Caco-2 (cell line): ENCODE data around the gene NINJ1. TPM values are rescaled to one million over a fixed set of nuclear protein-coding genes. Genes with fewer than 3 reads are reported as not detected.

ENCODE experiments used
- BruUV-seq: library from RNA; stranded (reverse); fragments of 400-500 nt; replicated peaks from 2 replicates; lab custom pipeline; 2021; lab: Mats Ljungman, UMichigan
- CTCF ChIA-PET: fragments of 300-600 bp; sonication (Branson Sonifier 250); formaldehyde crosslinking; loops from one replicate; lab custom pipeline; 2022; ENCODE audit warnings: antibody characterized with exemption; lab: Charles Lee
- POLR2A ChIA-PET: fragments of 300-600 bp; sonication (Branson Sonifier 250); formaldehyde crosslinking; loops from one replicate; lab custom pipeline; 2022; ENCODE audit warnings: antibody characterized with exemption; lab: Charles Lee
- DNase-seq, 2 experiments: peaks; one replicate each; pipeline versions ENCODE4 v3.0.0 to v3.0.0-alpha.2; 2020 to 2022
- H3K27me3 ChIP-seq: replicated peaks from 2 replicates; pipeline ENCODE4 v1.6.0; 2011; ENCODE audit warnings: low read length; ENCODE audit not compliant: control insufficient read depth, insufficient read depth
- H3K36me3 ChIP-seq: 2 replicates; pipeline ENCODE4 v1.5.1; 2011; ENCODE audit warnings: low read length; ENCODE audit not compliant: control insufficient read depth, insufficient read depth
- H3K4me1 ChIP-seq: fragments of 250-450 bp; sonication (Bioruptor Pico); 2 replicates; pipeline ENCODE4 v1.5.1; 2020; ENCODE audit warnings: mild to moderate bottlenecking
- H3K4me3 ChIP-seq: 2 replicates; pipeline ENCODE4 v1.5.1; 2011; ENCODE audit warnings: low read depth, mild to moderate bottlenecking, control low read depth, low read length
- H3K9me3 ChIP-seq: fragments of 250-450 bp; sonication (Bioruptor Pico); 2 replicates; pipeline ENCODE4 v1.5.1; 2020; ENCODE audit warnings: mild to moderate bottlenecking, moderate library complexity
- H3K27ac Mint-ChIP-seq: one replicate; pipeline ENCODE4 v1.8.0; 2022; ENCODE audit warnings: mixed read lengths; ENCODE audit not compliant: unreplicated experiment
- H3K27me3 Mint-ChIP-seq: one replicate; pipeline ENCODE4 v1.8.0; 2022; ENCODE audit warnings: mixed read lengths; ENCODE audit not compliant: insufficient read depth, unreplicated experiment
- H3K36me3 Mint-ChIP-seq: one replicate; pipeline ENCODE4 v1.8.0; 2022; ENCODE audit warnings: mild to moderate bottlenecking, mixed read lengths; ENCODE audit not compliant: insufficient read depth, unreplicated experiment
- H3K4me1 Mint-ChIP-seq: one replicate; pipeline ENCODE4 v1.8.0; 2022; ENCODE audit warnings: low read depth, mixed read lengths; ENCODE audit not compliant: unreplicated experiment
- H3K4me3 Mint-ChIP-seq: one replicate; pipeline ENCODE4 v1.8.0; 2022; ENCODE audit warnings: mild to moderate bottlenecking, moderate library complexity, mixed read lengths; ENCODE audit not compliant: unreplicated experiment
- H3K9me3 Mint-ChIP-seq: one replicate; pipeline ENCODE4 v1.8.0; 2022; ENCODE audit warnings: mixed read lengths; ENCODE audit not compliant: unreplicated experiment
- intact Hi-C: fragments of 100-400 bp; cut with micrococcal nuclease; formaldehyde crosslinking; loops from one replicate; pipeline ENCODE4 v1.10.0; 2022; ENCODE audit not compliant: unreplicated experiment
- total RNA-seq: library from RNA; stranded (reverse); gene quantifications from 2 replicates; pipeline ENCODE4 v1.2.3, GENCODE V29; 2022
- TF ChIP-seq, protein P1 (sequence below), 2 experiments: fragments of 200-600 bp in 1 of 2; IDR thresholded peaks; 1 replicate in 1 of 2; 2 replicates in 1 of 2; pipeline versions ENCODE4 v1.5.1 to v1.8.0; 2011 to 2022; ENCODE audit warnings: antibody characterized with exemption in 1 of 2, control low read depth in 1 of 2, inconsistent platforms in 1 of 2, low read depth in 1 of 2, low read length in 1 of 2, mild to moderate bottlenecking in 1 of 2, moderate library complexity in 1 of 2; ENCODE audit not compliant: insufficient read depth in 1 of 2, severe bottlenecking in 1 of 2, unreplicated experiment in 1 of 2

The NINJ1 gene
- total RNA-seq, 1 experiment from 2014 or later: 35.6 TPM

DNA sequence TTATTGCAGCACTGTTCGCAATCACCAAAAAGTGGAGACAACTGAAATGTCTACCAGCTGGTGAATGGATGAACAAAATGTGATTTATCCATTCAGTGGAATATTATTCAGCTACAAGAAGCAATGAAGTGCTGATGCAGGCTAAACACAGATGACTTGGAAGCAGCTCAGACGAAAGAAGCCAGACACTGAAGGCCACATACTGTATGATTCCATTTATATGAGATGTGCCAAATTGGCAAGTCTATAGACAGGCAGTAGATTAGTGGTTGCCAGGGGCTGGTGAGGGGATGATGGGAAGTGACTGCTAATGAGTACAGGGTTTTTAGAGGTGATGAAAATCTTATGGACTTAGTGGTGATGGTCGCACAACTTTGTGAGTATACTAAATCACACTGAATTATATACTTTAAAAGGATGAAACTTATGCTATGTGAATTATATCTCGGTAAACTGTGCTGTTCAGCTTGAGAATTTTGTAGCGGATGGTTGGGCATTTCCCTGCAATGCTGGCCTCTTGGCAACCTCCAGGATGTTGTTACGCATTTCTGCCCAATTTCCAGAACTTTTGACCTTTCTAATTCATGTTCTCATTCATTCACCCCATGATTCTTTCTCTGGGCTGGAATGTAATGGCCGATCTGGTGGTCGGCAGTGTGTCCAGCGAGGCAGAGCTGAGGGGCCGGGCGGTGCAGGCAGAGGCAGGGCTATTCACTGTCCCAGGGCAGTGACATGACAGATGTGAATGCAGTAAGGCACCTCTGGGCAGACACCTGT, 27.9 kb upstream of the NINJ1 start:
- Mint-ChIP-seq H3K36me3 (no peaks in the 10 kb centered on the region), H3K4me3 (no peak overlapping the region), H3K27me3 (no peaks in the 10 kb centered on the region), H3K27ac (no peak overlapping the region), H3K4me1 (no peaks in the 10 kb centered on the region), H3K9me3 (no peaks in the 10 kb centered on the region)
- DNase-seq: no peak
- no peaks in the 10 kb centered on the region for H3K9me3 ChIP-seq
- BruUV-seq: no TSS peak
- CTCF ChIA-PET: interaction anchor here (1.1 kb wide), 1 partner anchor 141 kb away, joined by 3 read pairs; no protein-coding TSS in a partner anchor
- H3K36me3 ChIP-seq: no peaks in the 10 kb centered on the region
- TF ChIP-seq, protein P1, sequence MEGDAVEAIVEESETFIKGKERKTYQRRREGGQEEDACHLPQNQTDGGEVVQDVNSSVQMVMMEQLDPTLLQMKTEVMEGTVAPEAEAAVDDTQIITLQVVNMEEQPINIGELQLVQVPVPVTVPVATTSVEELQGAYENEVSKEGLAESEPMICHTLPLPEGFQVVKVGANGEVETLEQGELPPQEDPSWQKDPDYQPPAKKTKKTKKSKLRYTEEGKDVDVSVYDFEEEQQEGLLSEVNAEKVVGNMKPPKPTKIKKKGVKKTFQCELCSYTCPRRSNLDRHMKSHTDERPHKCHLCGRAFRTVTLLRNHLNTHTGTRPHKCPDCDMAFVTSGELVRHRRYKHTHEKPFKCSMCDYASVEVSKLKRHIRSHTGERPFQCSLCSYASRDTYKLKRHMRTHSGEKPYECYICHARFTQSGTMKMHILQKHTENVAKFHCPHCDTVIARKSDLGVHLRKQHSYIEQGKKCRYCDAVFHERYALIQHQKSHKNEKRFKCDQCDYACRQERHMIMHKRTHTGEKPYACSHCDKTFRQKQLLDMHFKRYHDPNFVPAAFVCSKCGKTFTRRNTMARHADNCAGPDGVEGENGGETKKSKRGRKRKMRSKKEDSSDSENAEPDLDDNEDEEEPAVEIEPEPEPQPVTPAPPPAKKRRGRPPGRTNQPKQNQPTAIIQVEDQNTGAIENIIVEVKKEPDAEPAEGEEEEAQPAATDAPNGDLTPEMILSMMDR (IDR thresholded peaks at IDR 0.05; ENCODE audit: insufficient read depth in 1 of 2, low read depth in 1 of 2, low read length in 1 of 2, severe bottlenecking in 1 of 2, unreplicated experiment in 1 of 2): no peak
- no peaks in the 10 kb centered on the region for H3K4me1 ChIP-seq
- POLR2A ChIA-PET: no interaction called here
- no peaks in the 10 kb centered on the region for H3K27me3 ChIP-seq
- intact Hi-C loops: no loop called here
- H3K4me3 ChIP-seq: no peak overlapping the region

DNA sequence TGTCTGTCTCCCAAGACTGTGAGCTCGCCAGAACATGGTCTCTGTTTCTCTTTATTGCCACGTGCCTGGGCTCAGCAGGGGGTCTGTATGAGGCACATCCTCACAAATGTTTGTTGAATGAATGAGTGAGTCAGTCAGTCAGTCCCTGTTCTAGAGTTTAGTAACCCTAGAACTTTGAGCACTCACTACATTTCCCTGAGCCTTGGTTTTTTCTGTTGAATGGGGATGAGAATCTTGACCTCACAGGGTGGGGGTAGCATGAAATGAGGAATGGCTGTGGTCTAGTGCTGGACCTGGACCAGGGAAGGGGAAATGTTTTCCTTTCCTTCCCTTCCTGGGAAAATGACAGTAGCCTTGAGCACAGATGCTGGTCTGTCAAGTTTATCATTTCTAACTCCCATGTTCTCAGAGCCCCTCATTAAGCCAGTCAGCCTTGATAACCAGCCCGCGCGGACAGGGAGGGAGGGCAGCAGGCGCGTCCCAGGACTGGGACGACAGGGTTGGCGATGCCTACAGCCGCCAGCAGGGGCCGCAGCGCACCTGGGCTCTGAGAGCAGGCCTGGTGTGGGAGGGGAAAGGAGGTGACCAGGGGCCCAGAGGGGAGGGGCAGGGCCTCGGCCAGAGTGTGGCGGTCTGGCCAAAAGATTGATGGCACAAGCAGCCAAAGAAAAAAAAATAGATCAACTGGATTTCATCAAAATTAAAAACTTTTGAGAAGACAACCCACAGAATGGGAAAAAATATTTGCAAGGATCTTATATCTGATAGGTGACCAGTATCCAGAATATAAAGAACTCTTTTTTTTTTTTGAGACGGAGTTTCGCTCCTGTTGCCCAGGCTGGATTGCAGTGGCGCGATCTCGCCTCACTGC, 25.8 kb upstream of the NINJ1 start:
- no peaks in the 10 kb centered on the region for H3K4me1 Mint-ChIP-seq
- ChIA-PET POLR2A (no interaction called here), CTCF (interaction anchor here (0.7 kb wide), 1 partner anchor 71 kb away, joined by 4 read pairs; no protein-coding TSS in a partner anchor)
- H3K9me3 Mint-ChIP-seq: no peaks in the 10 kb centered on the region
- DNase-seq: peak; percentile 83 to 85
- BruUV-seq: no TSS peak
- Histone ChIP-seq H3K36me3 (no peaks in the 10 kb centered on the region), H3K4me1 (no peaks in the 10 kb centered on the region), H3K4me3 (no peak overlapping the region), H3K27me3 (no peaks in the 10 kb centered on the region), H3K9me3 (no peaks in the 10 kb centered on the region)
- H3K27ac Mint-ChIP-seq: no peak overlapping the region
- intact Hi-C loops: loop anchor here (1.0 kb wide), 1 partner anchor 145 kb away; no protein-coding TSS in a partner anchor
- no peaks in the 10 kb centered on the region for H3K36me3 Mint-ChIP-seq
- H3K4me3 Mint-ChIP-seq: no peak overlapping the region
- TF ChIP-seq, protein P1 (IDR thresholded peaks at IDR 0.05; ENCODE audit: insufficient read depth in 1 of 2, low read depth in 1 of 2, low read length in 1 of 2, severe bottlenecking in 1 of 2, unreplicated experiment in 1 of 2): peak; percentile 77 to 88
- no peaks in the 10 kb centered on the region for H3K27me3 Mint-ChIP-seq

DNA sequence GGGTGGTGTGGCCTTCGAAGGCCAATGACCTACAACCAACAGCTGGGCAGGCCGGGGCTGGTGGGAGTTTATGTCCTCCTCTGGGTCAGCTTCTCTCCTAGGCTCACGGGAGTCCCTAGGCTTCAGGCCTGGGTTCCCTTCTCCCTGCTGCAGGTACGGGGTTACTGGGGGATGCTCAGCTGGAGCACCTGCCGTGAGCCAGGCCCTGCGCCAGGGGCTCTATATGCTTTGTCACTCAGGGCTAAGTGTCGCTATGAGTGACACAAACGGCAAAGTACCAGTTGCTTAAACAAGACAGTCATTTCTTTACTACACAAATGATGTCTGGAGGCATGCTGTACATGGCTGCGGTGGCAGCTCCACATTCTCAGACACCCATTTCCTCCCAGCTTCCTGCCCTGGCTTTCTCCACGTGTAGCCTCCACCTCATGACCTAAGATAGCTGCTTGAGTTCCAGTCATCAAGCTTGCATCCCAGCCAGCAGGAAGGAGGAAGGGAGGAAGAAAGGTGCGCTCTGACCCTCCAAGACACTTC, 22.5 kb upstream of the NINJ1 start:
- ChIA-PET POLR2A (no interaction called here), CTCF (interaction anchor here (1.4 kb wide), 1 partner anchor 146 kb away, joined by 4 read pairs; no protein-coding TSS in a partner anchor)
- DNase-seq: no peak
- no peaks in the 10 kb centered on the region for H3K9me3 Mint-ChIP-seq
- H3K27me3 Mint-ChIP-seq: no peaks in the 10 kb centered on the region
- no peak overlapping the region for H3K4me3 Mint-ChIP-seq
- H3K36me3 Mint-ChIP-seq: no peaks in the 10 kb centered on the region
- H3K27me3 ChIP-seq: no peaks in the 10 kb centered on the region
- H3K4me1 ChIP-seq: no peaks in the 10 kb centered on the region
- H3K36me3 ChIP-seq: no peaks in the 10 kb centered on the region
- intact Hi-C loops: no loop called here
- no TSS peak for BruUV-seq
- TF ChIP-seq, protein P1 (IDR thresholded peaks at IDR 0.05; ENCODE audit: insufficient read depth in 1 of 2, low read depth in 1 of 2, low read length in 1 of 2, severe bottlenecking in 1 of 2, unreplicated experiment in 1 of 2): no peak
- no peaks in the 10 kb centered on the region for H3K4me1 Mint-ChIP-seq
- H3K4me3 ChIP-seq: no peak overlapping the region
- H3K9me3 ChIP-seq: no peaks in the 10 kb centered on the region
- no peak overlapping the region for H3K27ac Mint-ChIP-seq
